Ramos (cell line): ENCODE results near the gene PLPPR1.

Source experiments
- in situ Hi-C: fragments of 300-500 bp; cut with MboI; formaldehyde crosslinking; loops from one replicate; pipeline ENCODE4 v1.14.3; 2022; ENCODE audit warnings: low sequenced_read_pairs; ENCODE audit not compliant: unreplicated experiment

PLPPR1 gene

DNA sequence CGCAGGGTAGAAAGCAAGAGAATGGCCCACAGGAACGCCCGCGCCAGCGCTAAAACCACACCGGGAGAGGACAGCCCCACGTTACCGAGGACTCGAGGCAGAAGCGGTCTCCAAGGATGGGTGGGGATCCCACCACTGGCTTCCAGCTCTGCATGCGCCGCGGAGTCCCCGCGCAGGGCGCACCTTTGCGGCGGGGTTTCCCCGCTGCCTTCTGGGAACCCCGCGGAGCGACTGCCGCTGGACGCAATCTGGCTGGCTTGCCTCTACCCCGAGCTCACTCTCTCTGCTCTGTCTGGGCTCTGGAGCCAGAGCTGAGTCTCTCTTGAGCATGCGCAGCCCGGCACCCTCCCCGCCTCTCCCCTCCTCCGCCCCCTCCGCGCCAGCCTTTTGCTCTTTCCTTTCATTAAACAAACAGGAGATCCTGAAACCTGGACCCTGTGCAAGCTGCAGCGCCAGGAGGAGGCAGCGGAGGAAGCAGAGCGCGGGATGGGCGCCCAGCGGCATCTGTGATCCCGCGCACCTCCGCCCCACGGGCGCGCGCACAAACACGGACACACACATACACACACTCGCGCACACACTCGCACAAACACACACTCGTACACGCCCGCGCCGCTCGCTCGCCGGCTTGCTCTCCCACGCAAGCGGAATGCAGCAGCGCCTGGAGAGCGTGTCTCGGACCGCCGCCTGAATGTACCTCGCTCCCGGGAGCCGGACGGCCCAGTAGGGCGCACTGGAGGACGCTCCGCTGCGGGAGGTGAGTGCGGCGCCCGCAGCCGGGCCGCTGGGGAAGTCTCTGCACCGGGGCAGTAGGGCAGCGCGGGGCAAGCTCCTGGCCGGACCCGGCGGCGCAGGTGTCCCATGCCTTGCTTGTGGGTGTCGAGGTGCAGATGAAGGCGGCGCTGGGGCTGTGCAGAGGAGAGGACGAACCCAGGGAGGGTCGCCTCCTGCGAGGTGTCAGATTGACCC lies at the start of gene PLPPR1:
PLPPR1 (plus strand) TSS at position 382 of the 969 bp plus-strand sequence.
- in situ Hi-C loops = no loop called here

DNA sequence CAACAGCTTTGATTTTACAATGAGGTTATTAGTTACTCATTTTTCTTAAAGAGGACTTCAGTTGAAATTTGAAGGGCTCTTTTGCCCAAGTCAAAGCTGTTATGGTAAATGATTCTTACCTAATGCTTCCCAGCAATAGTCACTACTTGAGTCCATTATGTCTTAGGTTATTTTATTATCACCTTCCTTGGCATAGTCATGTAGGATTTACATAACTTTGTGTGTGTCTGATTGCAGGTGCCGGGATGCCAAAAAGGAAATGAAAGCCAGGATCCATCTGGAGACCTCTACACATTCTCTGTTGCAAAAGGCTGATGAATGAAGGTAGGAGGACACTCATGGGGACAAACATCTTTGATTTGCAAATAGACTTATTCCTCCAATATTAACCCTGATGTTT lies 38.8 kb upstream of the PLPPR1 start:
- in situ Hi-C loops = no loop called here

DNA sequence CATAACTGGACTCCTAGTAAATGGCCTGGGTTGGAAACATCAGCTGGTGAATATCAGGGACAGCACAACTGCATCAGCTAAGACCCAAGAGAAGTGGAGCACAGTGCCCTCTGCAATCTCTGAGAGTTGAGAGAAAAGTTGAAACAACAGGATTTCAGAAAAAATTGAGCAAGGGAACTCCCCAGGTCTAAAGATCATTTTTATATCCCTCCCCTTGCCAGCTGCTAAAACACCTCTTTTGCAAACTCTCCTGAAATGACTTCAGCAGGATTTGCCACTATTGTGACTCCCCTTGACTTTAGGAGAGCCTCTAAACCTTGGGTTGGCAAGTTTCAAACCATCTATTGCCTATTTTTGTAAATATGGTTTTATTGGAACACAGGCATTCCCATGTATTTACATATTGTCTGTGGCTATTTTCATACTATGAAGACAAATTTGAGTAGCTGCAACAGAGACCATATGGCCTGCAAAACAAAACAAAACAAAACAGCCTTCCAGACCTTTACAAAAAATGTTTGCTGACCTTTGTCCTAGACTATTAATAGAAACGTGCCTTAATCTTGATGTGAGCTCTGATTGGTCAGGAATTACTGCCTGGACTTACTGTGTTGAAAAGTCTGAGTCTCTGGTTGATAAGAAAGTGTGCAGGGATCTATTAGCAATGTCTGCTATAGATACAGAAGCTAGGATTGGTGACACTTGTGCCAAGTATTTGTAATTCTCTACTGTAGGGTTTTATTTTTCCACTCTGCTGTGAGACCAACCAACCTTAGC lies 37.7 kb upstream of the PLPPR1 start:
- in situ Hi-C loops = no loop called here

DNA sequence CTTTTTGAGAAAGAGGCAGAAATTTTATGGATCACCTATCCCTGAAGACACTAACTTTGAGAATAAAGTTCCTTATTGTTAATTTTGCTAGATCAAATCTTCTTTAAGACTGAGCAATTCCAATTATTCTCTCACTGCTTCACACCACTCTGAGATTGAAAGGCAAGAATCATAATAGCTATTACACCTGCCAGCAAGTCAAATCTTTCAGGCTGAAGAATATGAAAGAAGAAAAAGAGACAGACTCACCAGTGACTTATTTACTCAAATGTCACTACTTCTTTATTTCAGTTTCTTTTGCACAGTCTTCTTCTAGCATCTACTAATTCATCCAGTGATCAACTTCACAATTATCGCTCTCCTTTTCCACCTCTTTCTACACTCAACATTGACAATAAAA lies 35.9 kb upstream of the PLPPR1 start:
- in situ Hi-C loops = no loop called here

DNA sequence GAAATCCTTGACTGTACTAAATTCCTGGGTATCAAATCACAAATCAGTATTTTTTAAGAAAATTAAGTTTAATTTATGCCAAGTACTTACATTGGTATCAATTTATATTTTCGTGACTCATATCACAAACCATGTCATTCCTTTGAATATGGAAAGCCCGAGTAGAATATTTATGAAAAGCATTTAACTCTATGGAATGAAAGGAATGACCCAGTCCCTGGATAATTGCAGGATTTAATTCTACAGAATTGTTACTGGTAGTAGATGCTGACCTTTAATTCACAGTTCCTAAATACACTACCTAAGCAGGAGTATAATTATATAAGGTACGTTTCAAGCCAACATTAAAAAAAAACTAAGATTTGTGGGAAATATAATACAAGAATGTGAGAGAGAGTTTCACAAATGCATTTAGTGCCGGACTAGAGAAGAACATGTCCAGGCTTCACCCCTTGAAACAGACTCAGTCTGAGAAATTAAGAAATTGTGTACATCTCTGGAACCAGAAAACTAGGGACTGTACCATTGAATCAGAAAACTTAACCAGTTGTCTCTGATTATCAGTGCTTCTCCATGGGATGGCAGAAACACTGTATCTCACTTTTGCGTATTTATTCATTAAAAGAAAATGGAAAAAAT lies 28.5 kb upstream of the PLPPR1 start:
- in situ Hi-C loops = no loop called here

DNA sequence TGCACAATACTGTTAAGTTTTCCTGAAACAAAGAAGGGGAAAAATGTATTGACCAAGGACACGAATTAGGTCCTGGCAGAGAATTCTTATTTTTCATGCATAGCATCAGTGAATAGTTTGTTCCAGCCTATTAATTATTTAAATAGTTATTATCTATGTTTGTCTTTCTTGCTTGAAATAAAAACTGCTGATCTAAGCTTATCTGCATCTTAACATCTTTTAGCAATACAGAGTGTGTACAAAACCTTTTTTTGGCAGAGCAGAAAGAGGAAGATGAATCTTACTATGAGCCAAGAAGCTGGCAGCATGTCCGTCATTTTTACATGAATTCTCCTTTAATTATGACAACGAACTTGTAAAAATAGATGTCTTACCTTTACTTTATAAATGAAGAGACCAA lies 23.3 kb upstream of the PLPPR1 start:
- in situ Hi-C loops = no loop called here

DNA sequence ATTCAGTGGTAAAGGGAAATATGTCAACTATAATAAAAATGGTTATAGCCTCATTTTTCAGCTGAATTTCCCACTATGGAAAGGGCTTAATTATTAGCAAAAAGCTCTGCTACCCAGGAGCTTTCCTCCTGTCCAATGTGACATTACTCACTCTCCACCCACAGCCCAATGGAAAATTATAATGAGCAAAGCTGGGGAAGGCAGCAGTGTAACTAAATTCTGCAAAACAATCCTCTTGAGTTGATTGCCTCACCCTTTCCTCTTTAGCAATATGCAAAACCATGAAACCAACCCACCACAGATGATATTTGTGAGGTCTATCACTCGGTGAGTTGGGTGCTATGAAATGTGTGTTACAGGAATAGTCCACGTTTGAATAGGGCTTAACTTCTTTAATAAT lies 14.0 kb upstream of the PLPPR1 start:
- in situ Hi-C loops = no loop called here

DNA sequence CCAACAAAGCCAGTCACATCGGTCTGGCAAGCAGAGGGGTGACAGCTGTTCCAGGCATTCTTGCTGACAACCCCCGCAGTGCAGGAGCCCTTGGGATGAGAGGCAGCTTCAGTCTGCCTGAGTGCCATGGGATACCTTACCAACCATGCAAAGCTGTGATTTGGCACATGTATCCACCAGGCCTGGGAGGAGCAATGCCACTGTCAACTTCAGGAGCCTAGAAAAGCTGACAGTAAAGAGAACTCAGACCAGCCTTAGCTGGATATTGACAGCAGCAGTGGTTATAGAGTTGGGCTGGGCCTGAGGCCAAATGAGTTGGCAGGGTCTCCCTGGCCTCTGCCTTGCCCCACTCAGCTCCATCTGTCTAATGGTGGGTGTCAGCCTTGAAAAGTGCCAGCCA lies 10.1 kb upstream of the PLPPR1 start:
- in situ Hi-C loops = no loop called here

DNA sequence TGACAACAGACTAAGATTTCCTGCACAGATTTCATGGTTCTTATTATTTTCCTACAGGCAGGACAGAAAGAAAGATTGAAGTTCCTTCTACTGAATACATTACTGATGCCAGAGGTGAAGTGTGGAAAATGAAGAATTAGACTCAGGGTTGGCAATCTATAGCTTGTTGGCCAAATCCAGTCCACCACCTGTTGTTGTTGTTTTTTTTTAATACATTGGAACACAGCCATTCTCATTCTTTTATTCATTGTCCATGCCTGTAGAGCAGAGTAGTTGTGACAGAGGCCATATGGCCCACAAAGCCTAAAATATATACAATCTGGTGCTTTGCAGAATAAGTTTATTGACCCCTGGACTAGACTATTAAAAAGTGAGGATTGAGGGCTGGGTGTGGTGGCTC lies 5.8 kb upstream of the PLPPR1 start:
- in situ Hi-C loops = no loop called here

DNA sequence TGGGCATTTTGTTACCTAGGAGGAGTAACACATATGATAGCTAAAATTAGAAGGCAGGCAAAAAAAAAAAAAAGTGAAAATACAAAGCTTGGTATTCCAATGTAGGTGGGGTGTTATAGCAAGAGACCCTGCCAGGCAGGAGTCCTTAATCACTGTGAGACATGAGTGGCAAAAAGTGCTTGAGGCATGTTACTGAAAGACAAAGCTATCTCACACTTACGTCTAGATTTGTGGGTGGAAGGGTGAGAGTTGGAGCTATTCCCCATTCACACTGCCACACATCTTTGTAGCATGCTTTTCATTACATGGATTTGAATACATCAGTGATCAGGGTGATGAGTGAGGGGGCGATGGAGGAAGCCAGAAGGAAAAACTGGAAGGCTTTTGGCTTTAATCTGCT lies 2.6 kb upstream of the PLPPR1 start:
- in situ Hi-C loops = no loop called here

DNA sequence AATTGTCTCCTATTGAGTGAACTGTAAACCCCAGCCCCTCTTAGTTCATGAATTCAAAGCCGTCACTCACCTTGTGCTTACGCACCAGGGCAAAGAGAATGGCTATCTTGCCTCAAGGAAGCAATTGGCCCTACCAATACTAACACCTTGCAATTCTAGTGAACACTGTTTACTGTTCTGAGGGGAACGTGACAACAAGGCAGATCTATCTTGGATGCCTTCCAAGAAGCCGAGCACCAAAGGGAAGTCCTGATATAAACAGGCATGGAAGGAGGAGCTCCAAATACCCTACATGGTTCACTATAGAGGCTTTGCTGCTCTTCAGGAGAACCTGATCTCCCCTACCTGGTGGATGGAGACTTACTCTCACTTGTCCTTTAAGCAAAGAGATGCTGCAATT lies 1.7 kb upstream of the PLPPR1 start:
- in situ Hi-C loops = no loop called here

DNA sequence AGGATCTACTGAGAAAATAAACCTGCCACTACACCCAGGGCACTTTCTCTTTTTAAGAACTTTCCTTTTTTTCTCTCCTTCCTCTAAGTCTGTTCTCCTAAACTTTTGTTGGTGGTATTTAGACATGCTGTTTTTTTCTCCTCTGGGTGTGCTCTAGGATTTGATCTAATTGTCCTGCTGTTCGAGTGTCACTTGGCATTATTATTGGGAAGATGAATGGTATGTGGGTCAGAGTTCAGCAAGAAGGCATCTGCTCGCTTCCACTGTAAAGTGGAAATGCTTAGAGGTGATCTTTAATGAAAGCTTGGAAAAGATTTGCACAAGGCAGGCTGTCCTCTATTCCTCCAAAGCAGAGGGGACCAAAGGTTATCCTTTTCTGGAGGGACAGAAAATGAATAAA lies 1.3 kb upstream of the PLPPR1 start:
- in situ Hi-C loops = no loop called here

DNA sequence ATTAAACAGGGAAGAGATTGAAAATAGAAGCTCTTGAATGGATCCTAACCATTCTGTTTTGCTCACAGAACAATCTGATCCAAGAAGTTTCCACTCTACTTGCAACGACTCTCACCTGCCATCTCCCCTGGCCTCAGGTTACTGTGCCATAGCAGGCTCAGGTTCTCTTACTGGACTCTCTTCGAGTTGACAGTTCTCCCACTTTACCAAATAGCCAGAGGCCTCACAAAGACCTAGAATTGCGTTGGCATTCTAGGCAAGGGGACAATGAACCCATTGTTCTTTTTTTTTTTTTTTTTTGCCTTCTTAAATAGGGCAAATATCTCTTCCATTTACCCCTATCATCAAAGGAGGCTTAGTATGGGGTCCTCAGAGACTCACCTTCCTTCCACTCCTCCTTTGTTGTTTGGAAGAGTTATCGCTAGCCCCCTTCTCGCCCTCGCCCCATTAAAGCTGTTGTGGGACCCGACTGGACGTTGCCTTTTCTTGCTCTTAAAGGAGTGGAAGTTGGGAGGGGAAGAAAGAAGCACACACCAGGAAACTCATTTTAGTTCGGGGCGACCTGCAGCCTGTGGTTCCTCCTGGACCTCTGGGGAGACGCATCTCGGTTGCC lies 688 bp upstream of the PLPPR1 start:
- in situ Hi-C loops = no loop called here

DNA sequence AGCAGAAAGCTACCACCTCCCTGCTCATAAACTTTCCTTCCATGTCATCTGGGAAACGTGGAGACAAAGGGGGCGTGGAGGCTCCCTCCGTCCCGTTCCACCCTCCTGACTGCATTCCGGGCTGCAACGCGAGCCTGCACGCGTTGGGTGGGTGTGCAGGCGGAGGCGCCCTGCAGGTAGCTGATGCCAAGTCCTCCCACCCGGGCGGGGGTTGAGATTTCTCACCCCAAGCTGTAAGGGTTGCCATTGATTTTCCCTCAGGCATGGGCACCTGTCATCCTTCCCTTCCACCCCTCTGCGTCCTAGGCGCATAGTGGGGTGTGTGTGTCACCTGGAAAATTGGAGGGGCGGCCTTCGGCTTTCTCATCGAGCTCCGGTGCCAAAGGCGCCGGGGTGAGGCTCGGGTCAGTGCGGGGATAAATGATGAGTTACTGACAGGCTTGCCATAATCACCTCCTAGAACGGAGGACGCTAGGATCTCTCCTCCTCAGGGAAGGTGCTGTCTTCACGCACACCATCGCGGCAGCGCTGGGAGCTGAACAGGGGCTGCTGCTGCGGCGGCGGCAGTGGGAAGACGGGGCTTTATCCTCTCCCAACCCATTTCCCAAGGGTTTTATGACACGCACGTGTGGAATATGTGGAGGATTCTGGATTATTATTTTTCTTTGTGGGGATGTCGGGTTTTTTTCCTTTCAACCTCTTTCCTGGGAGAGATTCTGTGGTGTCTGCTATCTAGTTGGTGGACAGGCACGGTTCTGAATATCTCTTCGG lies 973 bp downstream of the PLPPR1 start:
- in situ Hi-C loops = no loop called here

DNA sequence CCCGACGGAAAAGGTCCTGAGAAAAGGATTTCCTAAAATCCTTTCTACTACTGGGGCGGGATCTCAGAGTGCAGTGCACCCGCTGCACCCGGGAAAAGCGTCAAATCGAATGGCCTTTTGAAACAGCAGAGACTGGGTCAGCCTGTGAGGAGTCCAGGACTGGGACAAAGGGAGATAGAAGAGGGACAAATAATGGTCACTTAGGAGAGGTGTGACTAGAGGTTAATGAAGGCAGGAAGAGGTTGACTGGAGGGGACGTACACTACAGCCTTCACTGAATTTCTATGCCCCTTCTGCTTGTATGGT lies 1.5 kb downstream of the PLPPR1 start:
- in situ Hi-C loops = no loop called here

DNA sequence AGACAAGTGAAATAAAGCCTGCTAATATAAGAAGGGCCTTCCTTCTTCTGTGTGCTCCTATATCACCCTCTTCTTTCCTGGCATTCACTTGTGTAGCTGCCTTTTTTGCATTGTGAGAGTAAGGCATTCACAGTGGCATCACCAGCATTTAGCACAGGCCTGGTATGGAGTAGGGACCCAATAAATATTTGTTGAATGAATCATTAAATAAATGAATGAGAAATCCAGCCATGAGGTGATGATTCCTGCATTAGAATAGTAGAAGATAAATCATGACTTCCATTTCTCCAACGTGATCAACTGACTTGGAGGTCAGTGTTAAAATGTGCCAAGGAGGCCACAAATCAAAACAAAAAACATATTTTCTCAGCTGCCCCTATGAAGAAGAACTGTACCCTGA lies 3.9 kb downstream of the PLPPR1 start:
- in situ Hi-C loops = no loop called here

DNA sequence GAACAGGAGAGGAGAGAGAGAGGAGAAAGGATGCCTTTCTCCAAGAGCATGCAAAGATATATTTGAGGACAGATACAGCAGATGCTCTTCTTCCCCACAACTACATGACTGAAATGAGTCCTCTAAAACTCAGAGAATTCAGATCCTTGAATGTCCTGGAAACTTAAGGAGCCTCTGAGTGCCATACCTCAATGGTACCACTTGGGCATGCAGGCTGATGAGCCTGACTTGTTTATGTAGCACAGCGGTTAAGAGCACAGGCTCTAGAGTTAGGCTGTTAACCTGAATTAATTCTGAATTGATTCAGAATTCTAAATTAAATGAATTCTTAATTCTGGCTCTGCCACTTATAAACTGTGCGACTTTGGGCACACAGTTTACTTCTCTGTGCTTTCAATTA lies 5.7 kb downstream of the PLPPR1 start:
- in situ Hi-C loops = no loop called here

DNA sequence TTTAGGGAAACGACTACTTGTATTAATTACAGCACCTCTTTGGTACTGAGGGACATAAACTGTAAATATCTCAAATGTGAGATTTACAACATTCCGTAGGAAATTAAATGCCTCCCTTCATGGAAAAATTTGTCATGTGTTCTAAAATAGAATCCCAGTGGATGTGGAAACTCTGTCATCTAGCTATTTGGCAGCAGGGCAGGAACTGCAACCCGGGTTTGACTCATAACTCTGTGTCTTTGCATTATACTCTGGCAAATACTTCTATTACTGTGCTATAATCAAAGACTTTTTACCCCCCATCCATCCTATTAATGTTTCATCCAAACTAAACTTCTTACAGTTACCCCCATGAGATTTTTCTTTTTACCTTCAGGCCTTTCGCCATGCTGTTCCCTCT lies 6.6 kb downstream of the PLPPR1 start:
- in situ Hi-C loops = no loop called here

DNA sequence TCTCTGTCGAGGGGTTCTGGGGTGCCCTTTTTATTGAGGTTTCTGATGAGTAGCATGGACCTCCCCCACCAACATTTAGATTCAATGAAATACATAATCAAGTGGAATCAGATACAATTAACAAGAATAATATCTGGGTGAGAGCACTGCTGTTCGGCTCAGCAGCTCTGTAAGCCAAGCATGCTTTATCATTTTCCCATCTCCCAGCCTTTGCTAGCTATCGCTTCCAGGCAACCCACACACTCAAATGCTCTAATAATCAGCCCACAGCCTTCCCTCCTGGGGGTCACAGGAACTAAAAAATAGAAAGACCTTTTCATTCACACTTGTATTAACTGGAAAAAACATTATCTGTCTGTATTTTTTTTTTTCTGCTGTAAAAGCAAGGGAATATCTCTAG lies 8.9 kb downstream of the PLPPR1 start:
- in situ Hi-C loops = no loop called here

DNA sequence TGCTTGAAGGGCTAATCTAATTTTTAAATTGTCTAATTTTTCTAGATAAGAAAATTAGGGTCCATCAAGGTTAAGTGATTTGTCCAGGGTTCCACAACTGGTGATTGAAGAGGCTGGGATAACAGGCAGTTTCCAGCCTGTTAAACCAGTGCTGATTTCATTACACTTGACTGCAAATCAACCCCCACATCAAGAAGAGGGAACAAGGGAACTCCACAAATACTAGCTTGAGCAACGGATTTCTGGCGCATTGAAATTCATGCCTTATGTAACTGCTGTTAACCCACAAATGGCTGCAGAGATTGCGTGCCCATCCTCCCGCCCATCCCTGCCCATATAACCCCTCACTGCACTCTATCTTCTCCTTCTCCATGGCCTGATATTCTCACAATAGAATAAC lies 10.0 kb downstream of the PLPPR1 start:
- in situ Hi-C loops = no loop called here
